ENCODE results near the gene CR1L.
A peak's percentile ranks its signal among the peaks of the same experiment; 100 is the strongest.
"Not testable (repeated sequence)": the region's sequence is repeated elsewhere in the genome, so short reads cannot be mapped to it uniquely, and the experiment has no call there.

Gene CR1L

DNA sequence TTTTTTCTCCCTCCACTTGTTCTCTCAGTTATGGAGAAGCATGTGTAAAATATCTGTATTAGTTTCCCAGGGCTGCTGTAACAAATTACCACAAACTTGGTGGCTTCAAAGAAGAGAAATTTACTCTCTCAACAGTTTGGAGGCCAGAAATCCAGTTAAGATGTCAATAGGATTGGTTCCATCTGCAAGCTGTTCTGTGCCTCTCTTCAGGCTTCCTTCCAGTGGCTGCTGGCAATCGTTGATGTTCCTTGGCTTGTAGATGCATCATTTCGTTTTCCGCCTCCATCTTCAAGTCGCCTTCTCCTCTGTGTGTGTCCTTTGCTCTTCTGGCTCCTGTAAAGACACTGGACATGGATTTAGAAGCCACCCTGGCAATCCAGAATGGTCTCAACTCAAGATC is 45.6 kb downstream of the CR1L start:
- DNase-seq = not testable (repeated sequence)

DNA sequence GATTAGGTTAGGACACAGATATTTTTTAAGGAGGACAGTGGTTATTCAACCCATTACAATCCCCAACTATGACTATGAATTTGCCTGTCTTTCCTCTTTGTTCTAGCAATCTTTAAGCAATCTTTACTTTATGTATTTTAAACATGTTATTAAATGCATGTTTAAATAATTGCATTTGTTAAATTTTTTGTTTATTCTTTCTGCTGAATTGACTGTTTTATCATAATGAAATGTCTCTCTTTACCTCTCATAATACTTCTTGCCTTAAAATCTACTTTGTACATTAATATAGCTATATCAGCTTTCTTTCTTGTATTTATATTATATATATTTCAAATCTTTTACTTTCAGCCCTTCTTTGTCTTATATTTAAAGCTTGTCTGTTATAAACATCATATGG is 46.1 kb downstream of the CR1L start:
- DNase-seq = no peak

DNA sequence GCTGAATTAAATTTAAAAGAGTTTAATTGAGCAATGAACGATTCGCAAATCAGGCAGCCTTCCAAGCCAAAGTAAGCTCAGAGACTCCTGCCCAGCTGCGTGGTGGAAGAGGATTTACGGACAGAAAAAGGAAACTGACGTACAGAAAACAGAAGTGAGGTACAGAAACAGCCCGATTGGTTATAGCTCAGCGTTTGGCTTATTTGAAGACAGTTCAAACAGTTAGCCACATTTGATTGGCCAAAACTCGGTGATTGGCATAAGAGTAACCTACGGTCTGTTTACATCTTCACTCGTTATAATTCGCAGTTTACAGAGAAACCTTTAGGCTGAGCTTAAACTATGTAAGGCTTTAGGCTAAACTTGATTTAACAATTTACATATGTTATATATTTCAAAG is 46.9 kb downstream of the CR1L start:
- DNase-seq = no peak

GRCh38 chr1:207692291-207692690 is 47.4 kb downstream of the CR1L start:
- DNase-seq = not testable (repeated sequence)

DNA sequence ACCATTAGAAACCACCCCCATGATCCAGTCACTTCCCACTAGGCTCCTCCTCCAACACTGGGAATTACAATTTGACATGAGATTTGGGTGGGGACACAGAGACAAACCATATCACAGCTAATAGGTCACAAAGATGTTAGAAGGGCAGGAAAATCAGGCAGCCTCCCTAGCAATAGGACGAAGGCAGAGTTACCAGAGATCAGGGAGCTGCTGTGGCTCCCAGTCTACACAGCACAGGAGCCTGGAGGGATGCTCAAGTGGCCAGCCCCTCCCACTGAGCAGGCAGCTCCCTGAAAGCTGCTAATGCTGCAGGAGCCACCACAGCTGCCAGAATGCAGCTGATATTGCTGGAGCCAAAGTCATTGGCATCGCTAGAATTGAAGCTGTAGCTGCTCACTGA is 51.0 kb downstream of the CR1L start:
- DNase-seq = no peak

DNA sequence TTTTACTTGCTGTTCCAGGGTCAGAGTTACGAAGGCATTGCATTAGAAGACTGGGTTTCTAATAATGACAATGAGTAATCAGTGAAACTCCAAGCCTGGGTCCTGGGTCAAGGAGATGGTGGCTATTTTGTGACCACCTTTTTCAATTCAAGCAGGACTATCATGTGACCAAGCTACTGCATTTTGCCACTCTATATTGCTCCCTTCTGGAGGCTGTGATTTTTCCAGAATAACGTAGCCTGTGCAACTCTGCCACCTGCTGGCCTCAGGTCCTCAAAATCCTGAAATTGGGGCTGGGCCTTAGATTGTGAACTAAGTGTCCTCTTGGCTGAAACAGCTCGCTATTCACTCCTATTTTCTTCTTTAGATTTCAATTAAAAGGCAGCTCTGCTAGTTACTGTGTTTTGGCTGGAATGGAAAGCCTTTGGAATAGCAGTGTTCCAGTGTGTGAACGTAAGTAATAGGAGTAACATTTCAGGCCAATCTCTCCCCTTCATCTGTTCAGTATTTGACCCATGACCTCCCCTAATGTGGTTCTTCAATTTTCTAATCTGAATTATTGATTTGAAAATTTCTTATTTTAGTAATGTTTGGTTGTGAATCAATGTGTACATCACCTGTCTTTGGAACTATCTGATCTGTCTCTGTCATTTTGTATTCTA is 54.0 kb downstream of the CR1L start:
- peak; percentile 64 for DNase-seq

- DNase-seq = no peak
Measured at GRCh38 chr1:207702317-207702716, 57.4 kb downstream of the CR1L start.

DNA sequence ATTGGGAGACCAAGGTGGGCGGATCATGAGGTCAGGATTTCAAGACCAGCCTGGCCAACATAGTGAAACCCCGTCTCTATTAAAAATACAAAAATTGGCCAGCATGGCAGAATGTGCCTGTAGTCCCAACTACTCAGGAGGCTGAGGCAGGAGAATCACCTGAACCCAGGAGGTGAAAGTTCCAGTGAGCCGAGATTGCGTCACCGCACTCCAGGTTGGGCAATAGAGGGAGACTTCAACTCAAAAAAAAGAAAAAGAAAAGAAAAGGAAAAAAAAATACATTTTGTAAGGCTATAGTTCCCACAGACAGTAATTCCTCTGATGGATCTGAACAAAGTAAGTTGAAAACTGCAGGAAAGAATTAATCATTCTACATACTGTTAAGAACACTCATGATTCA is 58.8 kb downstream of the CR1L start:
- DNase-seq = no peak

- not testable (repeated sequence) for DNase-seq
Measured at GRCh38 chr1:207708004-207708403, 63.1 kb downstream of the CR1L start.

DNA sequence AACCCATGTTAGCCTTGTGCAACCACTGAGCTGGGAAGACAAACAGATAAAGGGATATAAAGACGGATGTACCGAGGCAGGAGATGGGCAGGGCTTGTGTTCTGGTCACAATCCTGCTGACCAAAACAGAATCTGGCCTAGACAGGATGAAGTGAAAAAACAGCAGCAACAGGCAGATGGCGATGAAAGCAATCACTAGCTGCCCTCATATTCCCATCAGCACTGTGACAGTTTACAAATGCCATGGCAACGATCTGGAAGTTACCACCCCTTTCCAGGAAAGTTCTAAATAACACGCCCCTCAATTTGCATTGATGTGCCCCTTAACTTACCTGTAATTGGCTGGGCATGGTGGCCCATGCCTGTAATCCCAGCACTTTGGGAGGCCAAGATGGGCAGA is 66.4 kb downstream of the CR1L start:
- peak; percentile 40 for DNase-seq

DNA sequence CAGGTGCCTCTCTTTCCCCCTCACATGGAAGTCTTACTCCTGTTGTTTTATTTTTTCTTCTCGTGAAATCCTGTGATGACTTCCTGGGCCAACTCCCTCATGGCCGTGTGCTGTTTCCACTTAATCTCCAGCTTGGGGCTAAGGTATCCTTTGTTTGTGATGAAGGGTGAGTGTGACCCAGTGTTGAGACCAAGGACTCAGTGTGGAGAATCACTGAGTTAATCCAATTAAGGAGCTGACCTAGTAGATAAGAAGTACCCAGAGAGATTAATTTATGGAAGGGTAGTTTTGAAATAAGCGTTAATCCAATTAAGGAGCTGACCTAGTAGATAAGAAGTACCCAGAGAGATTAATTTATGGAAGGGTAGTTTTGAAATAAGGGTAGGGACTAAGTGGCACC is 67.8 kb downstream of the CR1L start:
- not testable (repeated sequence) for DNase-seq

DNA sequence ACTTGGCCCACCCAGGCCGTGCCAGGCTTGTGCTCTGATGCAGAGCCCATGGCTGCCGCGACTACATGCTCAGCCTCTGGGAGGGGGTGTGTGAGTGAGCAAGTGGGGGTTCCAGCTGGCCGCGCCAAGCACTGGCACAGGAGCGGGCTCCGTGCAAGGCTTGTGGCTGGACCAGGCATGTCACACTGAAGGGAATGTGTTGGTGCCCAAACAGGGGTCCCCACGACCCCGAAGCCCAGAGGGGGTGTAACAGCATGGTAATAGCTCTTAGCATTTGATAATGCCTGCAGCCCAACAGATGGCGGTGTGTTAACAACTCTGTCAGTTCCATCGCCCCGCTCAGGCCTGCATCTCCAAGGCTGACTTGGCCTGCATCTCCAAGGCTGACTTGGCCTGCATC is 68.6 kb downstream of the CR1L start:
- DNase-seq = no peak

- no peak for DNase-seq
Measured at GRCh38 chr1:207719234-207719633, 74.3 kb downstream of the CR1L start.

DNA sequence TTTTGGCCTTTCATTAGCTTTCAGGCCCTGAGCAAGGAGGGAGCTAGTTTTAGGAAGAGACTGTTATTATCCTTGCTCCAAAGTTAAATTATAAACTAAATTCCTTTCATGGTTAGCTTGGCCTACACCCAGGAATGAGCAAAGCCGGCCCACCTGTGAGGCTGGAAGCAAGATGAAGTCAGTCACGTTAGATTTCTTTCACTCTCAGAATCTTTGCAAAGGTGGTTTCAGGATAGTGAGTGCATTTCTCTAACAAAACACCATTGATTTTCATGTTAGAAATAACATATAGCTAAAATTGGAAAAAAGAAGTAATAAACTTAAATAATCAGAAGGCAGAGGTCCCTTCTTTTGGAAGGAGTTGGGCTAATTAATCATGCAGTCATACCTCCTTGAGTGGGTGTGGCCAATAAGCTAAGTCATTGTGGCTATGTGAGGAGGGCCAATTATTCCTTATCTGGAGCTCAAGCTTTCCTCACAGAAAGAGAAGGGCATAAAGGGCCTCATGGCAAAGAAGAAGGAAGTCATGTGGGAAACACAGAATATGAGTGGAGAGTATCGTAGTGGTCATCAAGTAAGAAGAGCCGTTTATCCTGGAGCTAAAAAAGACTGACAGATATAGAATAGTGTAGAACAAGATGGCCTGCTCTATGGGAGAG is 83.4 kb downstream of the CR1L start:
- not testable (repeated sequence) for DNase-seq

GRCh38 chr1:207737503-207738157 is 92.7 kb downstream of the CR1L start:
- not testable (repeated sequence) for DNase-seq

- DNase-seq = not testable (repeated sequence)
Measured at GRCh38 chr1:207738158-207738659, 93.3 kb downstream of the CR1L start.

- no peak for DNase-seq
Measured at GRCh38 chr1:207740207-207740606, 95.3 kb downstream of the CR1L start.

DNA sequence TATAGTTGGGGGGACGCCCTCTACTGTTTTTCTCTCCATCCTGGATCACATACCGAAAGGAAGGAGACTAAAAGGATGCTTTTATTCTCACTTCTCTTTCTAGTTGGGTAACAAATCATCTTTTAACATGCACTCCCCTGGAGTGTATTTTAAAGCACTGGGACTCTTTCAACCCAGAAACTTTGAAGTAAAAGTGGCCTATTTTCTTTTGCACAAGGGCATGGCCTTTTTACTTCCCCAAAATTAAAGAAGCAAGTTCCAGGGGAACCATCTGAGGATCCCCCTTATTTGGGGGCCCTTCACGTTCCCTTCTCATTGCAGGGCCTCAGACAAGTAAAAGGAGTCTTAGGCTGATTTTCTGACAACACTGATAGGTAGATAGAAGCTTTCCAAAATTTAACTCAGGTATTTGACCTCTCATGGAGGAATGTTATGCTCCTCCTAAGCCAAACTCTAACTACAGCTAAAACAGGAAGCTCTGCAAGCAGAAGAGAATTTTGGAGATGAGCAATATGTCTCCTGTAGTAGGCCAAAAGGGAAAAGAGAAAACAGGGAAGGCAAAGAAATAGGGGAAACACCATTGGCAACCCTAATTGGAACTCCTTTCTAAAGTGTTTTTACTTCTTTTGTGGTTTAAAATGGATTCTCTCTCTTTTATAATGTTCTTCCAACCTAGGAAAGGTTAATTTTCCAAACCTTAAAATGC is 98.1 kb downstream of the CR1L start:
- no peak for DNase-seq

- DNase-seq = no peak
Measured at GRCh38 chr1:207744000-207744534, 99.1 kb downstream of the CR1L start.

DNA sequence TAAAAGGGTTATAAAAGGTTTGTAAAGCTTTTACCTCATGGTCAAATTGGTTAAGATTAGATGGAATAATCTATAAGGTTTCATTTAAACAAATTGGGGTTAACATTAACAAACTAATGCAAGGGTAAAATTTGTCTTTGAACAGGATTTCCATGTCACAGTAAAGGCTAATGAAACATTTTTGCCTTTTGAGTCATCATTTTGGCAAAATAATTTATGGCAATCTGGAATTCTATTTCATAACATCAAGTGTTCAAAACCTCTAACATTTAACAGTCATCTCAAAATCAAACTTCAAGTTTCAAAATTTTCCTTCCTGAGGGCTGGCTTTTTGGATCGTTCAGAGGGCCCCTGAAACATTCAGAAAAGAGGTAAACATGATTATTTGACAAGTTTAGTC is 100.4 kb downstream of the CR1L start:
- peak; percentile 61 for DNase-seq

DNA sequence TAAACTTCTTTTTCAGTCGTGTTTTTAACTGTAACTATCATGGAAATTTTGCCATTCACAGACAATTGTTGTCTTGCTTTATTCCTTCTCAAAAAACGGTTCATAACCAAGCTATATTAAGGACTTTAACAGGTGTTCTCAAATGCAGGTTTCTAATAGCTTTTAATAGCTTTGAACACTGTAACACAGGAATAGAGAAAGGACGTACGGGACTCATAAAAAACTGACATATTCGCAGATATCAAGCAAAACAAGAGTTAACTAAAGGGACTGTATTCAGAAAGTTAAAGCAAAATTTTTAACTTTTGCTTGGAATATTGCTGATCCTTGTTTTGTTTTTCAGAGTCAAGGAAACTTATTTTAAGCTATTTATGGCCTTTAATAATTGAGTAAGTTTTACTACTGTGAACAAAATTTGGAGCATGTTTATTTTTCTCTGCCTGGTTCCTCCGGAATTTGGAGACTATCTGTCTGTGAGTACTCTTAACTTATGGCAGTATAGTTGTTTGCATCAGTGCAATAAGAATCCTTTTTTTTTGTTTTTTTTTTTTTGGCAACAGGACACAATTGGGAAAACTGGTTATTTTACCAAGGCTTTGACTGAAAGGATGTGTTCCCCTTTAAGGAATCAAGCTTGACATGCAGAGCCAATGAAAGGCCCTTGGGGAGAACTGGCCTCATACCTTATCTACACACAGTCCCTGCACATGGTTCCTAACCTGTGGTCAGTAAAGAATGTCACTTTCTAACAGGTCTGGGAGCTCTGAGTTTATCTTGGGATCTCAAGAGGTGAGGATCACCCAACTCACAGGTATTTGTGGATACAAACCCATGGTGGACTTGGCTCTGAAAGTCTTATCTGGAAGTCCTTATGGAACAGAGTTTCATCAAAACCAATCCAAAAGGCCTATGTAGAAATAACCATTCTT is 101.2 kb downstream of the CR1L start:
- DNase-seq = no peak
